Calu3 (cell line): Measurements from ENCODE around the gene WNT4. TPM values are rescaled to one million over a fixed set of nuclear protein-coding genes. Genes with fewer than 3 reads are reported as not detected.
A peak's percentile ranks its signal among the peaks of the same experiment; 100 is the strongest.

ENCODE experiments used
- BruUV-seq: library from RNA; stranded (reverse); fragments of 400-500 nt; replicated peaks from 2 replicates; lab custom pipeline; 2021; lab: Mats Ljungman, UMichigan
- CTCF ChIA-PET: fragments of 300-600 bp; sonication (Branson Sonifier 250); formaldehyde crosslinking; loops from one replicate; lab custom pipeline; 2022; ENCODE audit warnings: antibody characterized with exemption; lab: Charles Lee
- DNase-seq: peaks from one replicate; pipeline ENCODE4 v3.0.0; 2022
- H3K27ac Mint-ChIP-seq: one replicate; pipeline ENCODE4 v1.8.0; 2022; ENCODE audit warnings: mixed read lengths; ENCODE audit not compliant: unreplicated experiment
- H3K27me3 Mint-ChIP-seq: one replicate; pipeline ENCODE4 v1.8.0; 2022; ENCODE audit warnings: mixed read lengths; ENCODE audit not compliant: unreplicated experiment
- H3K36me3 Mint-ChIP-seq: one replicate; pipeline ENCODE4 v1.8.0; 2022; ENCODE audit warnings: mild to moderate bottlenecking, moderate library complexity, mixed read lengths; ENCODE audit not compliant: insufficient read depth, unreplicated experiment
- H3K4me1 Mint-ChIP-seq: one replicate; pipeline ENCODE4 v1.8.0; 2022; ENCODE audit warnings: mild to moderate bottlenecking, low read depth, mixed read lengths; ENCODE audit not compliant: unreplicated experiment
- H3K4me3 Mint-ChIP-seq: one replicate; pipeline ENCODE4 v1.8.0; 2022; ENCODE audit warnings: mild to moderate bottlenecking, low read depth, moderate library complexity, mixed read lengths; ENCODE audit not compliant: unreplicated experiment
- H3K9me3 Mint-ChIP-seq: one replicate; pipeline ENCODE4 v1.8.0; 2022; ENCODE audit warnings: low read depth, mixed read lengths; ENCODE audit not compliant: unreplicated experiment
- intact Hi-C: fragments of 100-400 bp; cut with micrococcal nuclease; formaldehyde crosslinking; loops from one replicate; pipeline ENCODE4 v1.10.0; 2022; ENCODE audit not compliant: unreplicated experiment
- total RNA-seq: library from RNA; stranded (reverse); gene quantifications from 2 replicates; pipeline ENCODE4 v1.2.3, GENCODE V29; 2022
- TF ChIP-seq, protein P1 (sequence below): fragments of 200-600 bp; IDR thresholded peaks from one replicate; pipeline ENCODE4 v1.8.0; 2022; ENCODE audit warnings: antibody characterized with exemption; ENCODE audit not compliant: unreplicated experiment

Gene WNT4
- total RNA-seq, 1 experiment from 2014 or later = 1.9 TPM

DNA sequence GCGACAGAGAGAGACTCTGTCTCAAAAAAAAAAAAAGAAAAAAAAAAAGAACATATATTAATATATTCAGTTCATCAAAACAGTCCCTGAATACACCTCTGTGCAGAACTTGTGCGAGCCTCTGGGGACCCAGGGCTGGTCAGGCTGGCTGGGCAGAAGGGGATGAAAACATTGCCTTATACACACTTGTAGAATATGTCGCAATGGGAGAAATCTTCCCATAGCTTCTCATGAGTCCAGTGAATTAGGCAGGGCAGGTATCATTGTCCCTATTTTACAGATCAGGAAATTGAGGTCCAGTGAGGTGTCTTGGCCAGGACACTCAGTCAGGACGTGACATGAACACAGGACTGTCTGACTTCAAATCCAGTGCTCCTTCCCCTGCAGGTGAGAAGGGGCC is 12.6 kb upstream of the WNT4 start:
- intact Hi-C loops = no loop called here
- peaks cover 13% of the 10 kb centered on the region for H3K4me1 Mint-ChIP-seq
- CTCF ChIA-PET = no interaction called here
- DNase-seq = no peak
- no peak overlapping the region for H3K27ac Mint-ChIP-seq
- H3K27me3 Mint-ChIP-seq = peaks cover 16% of the 10 kb centered on the region
- TF ChIP-seq, protein P1, sequence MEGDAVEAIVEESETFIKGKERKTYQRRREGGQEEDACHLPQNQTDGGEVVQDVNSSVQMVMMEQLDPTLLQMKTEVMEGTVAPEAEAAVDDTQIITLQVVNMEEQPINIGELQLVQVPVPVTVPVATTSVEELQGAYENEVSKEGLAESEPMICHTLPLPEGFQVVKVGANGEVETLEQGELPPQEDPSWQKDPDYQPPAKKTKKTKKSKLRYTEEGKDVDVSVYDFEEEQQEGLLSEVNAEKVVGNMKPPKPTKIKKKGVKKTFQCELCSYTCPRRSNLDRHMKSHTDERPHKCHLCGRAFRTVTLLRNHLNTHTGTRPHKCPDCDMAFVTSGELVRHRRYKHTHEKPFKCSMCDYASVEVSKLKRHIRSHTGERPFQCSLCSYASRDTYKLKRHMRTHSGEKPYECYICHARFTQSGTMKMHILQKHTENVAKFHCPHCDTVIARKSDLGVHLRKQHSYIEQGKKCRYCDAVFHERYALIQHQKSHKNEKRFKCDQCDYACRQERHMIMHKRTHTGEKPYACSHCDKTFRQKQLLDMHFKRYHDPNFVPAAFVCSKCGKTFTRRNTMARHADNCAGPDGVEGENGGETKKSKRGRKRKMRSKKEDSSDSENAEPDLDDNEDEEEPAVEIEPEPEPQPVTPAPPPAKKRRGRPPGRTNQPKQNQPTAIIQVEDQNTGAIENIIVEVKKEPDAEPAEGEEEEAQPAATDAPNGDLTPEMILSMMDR = no peak
- no peaks in the 10 kb centered on the region for H3K36me3 Mint-ChIP-seq
- H3K9me3 Mint-ChIP-seq = no peaks in the 10 kb centered on the region
- no TSS peak for BruUV-seq
- H3K4me3 Mint-ChIP-seq = no peak overlapping the region

DNA sequence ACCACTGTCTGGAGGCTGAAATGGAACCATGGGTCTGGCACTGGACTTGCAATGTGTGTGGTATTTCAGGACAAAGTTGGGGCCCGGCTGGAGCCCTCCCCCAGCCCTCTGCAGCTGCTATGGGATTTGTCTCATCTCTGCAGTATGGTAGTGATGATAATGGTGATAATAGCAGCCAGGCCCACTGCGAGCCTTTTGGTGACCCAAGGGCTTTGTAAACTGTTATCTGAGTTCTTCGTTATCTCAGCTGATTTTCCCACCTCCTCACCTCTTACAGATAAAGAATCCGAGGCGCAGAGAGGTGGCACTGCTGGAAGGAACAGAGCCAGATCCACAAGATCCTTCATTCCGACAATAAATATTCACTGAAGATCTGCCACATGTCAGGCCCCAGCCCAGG is 11.7 kb upstream of the WNT4 start:
- Mint-ChIP-seq H3K27ac (no peak overlapping the region), H3K4me3 (no peak overlapping the region), H3K36me3 (no peaks in the 10 kb centered on the region), H3K27me3 (peaks cover 16% of the 10 kb centered on the region), H3K9me3 (no peaks in the 10 kb centered on the region), H3K4me1 (peaks cover 13% of the 10 kb centered on the region)
- CTCF ChIA-PET = no interaction called here
- intact Hi-C loops = no loop called here
- TF ChIP-seq, protein P1 = no peak
- no peak for DNase-seq
- no TSS peak for BruUV-seq

DNA sequence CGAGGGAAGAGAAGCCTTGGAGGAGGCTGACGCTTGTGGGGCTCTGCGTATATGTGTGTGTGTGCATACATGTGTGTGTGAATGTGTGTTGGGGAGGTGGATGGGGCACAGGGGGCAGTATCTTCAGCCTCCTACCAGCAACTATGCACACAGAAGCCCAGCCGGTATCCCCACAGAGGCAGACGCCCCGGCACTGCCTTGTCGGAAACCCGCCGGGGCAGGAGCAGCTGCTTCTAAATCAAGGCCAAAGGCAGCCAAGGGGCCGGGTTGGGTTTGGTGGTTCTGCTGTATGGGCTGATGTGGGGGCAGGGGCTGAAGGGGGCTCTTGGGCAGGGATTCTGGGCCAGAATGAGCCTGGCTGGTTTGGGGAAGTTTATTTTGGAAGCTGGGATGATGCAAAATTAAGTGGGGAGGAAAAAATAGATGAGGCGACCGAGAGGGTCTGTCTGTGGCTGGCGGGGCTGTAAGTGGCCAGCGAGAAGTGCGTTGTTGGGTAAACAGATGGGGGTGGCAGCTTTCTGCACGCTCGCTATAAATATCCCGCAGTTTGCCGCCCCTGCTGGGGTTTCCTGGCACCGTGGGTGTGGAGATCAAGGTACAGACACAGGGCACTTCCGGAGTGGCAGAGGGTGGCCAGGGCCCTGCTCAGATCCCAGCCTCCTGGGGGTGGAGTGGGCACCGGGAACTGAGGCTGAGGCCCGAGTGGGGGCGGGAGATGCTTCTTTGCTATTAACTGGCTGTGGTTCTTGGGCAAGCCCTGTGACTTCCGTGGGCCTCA is 11.0 kb upstream of the WNT4 start:
- TF ChIP-seq, protein P1 = no peak
- Mint-ChIP-seq H3K4me1 (peaks cover 13% of the 10 kb centered on the region), H3K36me3 (no peaks in the 10 kb centered on the region), H3K9me3 (no peaks in the 10 kb centered on the region), H3K27me3 (peaks cover 16% of the 10 kb centered on the region), H3K4me3 (no peak overlapping the region), H3K27ac (peak overlapping the region; percentile 16)
- intact Hi-C loops = no loop called here
- DNase-seq = no peak
- BruUV-seq = no TSS peak
- CTCF ChIA-PET = no interaction called here

DNA sequence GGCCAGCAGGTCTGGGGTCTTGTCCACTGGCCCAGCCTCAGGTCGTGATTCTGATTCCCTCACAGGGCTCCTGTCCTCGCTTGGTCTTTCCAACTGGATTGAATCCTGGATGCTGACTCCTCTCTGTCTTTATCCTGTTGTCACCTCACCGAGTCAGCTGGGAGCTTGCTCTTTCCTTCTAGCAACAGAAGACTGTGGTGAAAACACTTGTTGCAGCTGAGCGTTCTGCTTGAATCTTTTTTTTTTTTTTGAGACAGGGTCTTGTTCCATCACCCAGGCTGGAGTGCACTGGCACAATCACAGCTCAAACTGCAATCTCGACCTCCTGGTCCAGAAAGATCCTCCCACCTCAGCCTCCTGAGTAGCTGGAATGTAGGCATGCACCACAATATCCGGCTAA is 8.0 kb upstream of the WNT4 start:
- Mint-ChIP-seq H3K27ac (no peak overlapping the region), H3K27me3 (peaks cover 16% of the 10 kb centered on the region), H3K4me1 (peaks cover 13% of the 10 kb centered on the region), H3K4me3 (no peak overlapping the region), H3K36me3 (no peaks in the 10 kb centered on the region), H3K9me3 (no peaks in the 10 kb centered on the region)
- intact Hi-C loops = no loop called here
- TF ChIP-seq, protein P1 = no peak
- DNase-seq = no peak
- CTCF ChIA-PET = no interaction called here
- no TSS peak for BruUV-seq
